GM12875 (cell line): ENCODE measurements around the gene PLEKHA7.

Experiments
- H3K4me3 ChIP-seq: one replicate; pipeline ENCODE4 v1.5.1; 2011; ENCODE audit warnings: low read depth, low read length, control low read depth
- TF ChIP-seq, protein P1 (sequence below): IDR thresholded peaks from 2 replicates; pipeline ENCODE4 v1.5.1; 2011; ENCODE audit warnings: low read depth, mild to moderate bottlenecking, control low read depth, inconsistent platforms, low read length, moderate library complexity, borderline replicate concordance; ENCODE audit not compliant: insufficient read depth

PLEKHA7 gene

DNA sequence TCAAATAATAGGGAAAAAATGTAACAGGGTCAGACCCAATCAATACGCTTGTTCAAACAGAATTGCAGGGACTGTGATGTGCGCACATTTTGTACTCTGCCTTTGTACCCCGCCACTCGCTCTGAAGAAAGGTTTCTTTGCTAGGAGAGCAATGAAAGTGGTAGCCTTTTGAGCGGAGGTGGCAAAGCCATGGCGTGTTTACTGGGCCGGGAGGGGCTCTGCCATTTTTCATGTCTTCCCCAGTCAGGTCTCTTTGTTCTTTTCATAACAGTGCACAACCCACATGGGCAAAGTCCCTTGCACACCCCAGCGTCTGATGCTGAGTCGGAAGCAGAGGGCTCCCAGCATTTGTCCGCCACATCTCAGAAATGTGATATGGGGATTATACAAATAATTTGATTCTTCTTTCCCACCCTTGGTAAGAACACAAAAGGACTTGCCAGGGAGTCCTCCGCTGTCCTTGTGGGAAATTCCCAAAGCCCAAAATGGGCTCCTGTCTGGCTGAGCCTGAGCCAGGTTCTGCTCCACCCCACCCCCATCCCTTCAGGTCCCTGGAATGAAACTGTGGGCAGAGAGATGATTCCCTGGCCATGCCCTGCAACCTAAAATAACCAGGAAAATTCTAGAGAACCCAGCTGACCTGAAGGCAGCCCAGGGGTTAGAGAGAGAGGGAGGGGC is 239.1 kb downstream of the PLEKHA7 start:
- TF ChIP-seq, protein P1, sequence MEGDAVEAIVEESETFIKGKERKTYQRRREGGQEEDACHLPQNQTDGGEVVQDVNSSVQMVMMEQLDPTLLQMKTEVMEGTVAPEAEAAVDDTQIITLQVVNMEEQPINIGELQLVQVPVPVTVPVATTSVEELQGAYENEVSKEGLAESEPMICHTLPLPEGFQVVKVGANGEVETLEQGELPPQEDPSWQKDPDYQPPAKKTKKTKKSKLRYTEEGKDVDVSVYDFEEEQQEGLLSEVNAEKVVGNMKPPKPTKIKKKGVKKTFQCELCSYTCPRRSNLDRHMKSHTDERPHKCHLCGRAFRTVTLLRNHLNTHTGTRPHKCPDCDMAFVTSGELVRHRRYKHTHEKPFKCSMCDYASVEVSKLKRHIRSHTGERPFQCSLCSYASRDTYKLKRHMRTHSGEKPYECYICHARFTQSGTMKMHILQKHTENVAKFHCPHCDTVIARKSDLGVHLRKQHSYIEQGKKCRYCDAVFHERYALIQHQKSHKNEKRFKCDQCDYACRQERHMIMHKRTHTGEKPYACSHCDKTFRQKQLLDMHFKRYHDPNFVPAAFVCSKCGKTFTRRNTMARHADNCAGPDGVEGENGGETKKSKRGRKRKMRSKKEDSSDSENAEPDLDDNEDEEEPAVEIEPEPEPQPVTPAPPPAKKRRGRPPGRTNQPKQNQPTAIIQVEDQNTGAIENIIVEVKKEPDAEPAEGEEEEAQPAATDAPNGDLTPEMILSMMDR: no peak
- no peak overlapping the region for H3K4me3 ChIP-seq

DNA sequence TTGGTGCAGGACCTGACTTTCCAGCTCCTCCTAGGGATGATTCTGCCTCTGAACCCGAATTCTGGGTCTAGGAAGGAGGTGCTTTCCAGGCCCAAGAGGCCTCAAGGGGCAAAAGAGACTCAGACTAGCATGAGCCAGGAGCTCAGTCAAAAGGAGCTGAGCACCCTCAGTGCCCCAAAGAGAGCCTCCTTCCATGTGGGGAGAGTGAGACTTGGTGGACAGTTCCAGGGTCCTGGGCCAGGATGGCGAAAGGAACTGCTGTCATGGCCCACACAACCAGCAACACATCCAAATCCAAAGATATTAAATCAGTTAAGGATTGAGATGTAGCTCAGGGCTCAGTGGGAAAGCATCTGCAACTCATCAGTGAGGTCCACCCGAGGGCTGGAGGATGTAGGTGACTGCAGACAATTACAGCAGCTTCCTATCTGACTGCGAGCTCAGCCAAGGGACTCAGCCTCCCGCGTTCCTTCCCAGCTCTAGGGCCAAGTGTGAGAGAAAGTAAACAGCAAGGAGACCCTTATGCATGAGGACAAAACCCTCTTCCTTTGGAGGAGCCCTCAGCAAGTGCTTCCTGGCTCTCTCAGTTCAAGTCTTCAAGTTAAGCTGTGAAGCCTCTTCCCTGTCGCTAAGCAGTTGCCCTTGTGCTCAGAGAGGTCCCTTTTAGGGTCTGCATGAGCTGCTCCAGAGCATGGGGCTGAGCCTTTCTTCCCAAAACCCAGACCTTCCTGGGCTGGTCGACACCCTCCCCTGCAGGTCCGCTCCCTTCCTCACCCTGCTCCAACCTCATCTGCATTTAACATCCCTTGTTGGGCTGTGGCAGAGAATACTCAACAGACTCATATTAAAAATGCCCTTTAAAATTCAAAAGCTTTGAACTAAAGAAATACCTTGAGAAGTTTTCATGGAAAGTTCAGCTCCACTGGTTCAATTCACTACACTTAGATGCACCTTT is 240.0 kb downstream of the PLEKHA7 start:
- no peak overlapping the region for H3K4me3 ChIP-seq
- TF ChIP-seq, protein P1: no peak

DNA sequence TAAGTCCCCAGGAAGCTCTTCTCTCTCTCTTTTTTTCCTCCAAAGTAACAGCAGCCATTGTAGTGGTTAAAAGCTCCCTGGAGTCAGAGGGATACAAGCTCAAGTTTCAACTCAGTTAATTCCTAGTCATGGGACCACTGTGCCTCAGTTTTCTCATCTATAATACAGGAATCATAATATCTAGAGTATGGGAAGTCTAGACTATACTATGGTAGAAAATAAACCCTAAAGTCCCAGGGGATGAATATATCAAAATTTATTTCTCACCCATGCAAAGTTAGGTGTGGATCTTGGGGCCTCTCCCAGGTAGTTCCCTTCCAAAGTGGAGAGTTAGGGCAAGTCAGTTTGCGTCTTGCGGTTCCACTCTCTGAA is 242.1 kb downstream of the PLEKHA7 start:
- no peak overlapping the region for H3K4me3 ChIP-seq
- TF ChIP-seq, protein P1: no peak

DNA sequence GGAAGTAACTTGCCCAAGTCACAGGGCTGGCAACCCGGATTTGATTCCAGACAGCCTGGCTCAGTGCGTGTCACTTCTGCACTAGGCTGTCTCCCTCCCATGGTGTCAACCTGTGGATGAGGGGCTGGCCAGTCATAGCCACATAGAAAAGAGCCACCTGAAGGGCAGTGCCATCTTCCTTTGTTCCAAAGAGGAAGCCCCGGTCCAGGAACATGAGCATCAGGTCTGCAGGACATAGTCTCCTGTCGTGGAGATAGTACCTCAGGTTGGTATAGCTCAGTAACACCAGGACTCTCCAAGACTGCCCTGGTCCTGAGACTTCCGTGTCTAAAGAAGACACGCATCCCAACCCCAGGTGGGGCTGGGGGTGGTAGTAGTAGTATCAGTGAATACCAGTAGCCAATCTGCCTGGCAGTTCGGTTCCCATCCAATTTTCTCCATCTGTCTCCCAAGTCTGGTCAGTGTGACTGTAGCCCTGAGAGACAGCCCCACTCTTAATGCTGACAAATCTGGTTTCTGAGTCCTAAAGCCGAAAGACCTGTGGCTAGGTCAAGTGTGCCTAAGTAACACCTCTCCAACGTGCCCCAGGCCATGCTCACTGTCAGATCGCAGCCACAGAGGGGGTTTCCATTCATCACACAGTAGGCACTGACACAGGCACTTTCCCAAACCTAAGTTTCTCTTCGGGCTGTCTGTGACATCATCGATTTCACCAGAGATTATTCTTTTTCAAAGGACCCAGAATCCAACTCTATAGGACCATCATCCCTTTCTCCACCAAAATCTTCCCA is 242.7 kb downstream of the PLEKHA7 start:
- TF ChIP-seq, protein P1: no peak
- H3K4me3 ChIP-seq: no peak overlapping the region

DNA sequence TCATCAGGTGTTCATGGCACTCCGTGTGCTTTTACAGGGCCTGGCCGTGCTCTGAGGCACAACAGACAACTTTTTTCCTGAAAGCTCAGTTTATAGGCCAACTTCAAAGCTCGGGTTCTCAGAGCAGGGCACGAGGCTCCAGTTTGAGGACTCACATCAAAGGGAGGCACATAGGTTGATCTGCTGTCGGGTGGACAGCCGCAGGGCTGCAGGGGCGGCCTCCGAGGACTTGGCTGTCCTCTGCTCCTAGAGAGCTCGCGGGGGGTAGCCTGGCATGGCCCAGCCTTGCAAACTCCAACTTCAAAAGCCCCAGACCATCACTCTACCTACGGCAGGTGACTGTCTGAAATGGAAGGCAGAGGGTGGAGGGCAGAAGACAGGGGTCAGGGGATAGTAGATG is 244.2 kb downstream of the PLEKHA7 start:
- no peak overlapping the region for H3K4me3 ChIP-seq
- TF ChIP-seq, protein P1: no peak

DNA sequence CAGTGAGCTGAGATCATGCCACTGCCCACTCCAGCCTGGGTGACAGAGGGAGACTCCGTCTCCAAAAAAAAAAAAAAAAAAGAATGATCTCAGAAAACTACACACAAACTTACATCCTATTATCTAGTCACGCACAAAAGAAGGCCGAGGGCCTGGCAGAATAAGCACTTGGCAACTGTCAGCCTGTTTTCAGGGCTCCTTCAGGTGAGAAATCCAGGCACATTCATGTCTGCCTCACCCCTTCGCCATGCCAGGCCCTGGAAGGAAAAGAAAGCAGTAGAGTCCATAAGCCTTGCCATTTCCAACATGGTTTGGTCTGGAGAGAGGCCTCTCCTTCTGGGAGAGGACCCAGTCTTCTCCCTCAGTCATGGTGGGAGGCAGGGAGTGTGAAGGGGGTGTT is 244.8 kb downstream of the PLEKHA7 start:
- TF ChIP-seq, protein P1: no peak

More for the DNA sequence above, 244.8 kb downstream of the PLEKHA7 start:
- H3K4me3 ChIP-seq: no peak overlapping the region
